ENCODE measurements around the gene MBD4.
"Not testable (repeated sequence)": the region's sequence is repeated elsewhere in the genome, so short reads cannot be mapped to it uniquely, and the experiment has no call there.

The MBD4 gene

DNA sequence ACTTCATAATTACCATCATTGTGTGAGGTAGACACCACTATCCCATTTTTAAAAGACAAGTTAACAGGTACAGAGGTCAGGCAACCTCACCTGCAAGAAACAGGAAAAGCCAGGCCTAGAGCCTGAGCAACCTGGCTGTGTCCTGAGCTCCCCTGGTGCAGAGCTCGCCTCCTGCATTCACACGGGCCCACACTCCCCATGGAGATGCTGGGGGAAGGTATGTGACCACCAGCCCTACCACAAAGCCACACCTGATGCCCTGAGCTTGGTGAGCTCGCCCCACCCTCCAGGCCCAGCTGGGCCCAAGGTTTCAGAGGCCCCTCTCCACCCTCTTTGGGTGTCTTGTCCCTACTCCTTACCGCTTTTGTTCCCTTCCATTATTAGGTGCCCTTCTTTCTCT is 10.1 kb downstream of the MBD4 start:
- no peak for DNase-seq (ENCODE audit: low spot score)

DNA sequence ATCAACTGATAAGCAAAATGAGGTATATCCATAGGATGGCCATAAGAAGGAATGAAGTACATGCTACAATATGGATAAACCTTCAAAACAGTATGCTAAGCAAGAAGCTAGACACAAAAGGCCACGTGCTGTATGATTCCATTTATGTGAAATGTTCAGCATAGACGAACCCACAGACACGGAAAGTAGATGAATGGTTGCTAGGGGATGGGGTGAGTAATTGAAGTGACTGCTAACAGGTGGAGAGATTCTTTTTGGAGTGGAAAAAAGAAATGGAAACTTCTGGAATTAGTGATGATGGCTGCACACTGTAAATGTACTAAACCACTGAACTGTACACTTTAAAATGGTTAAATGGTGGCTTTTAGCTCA is 10.7 kb downstream of the MBD4 start:
- DNase-seq (ENCODE audit: low spot score), result no peak

- DNase-seq (ENCODE audit: low spot score), result peak; percentile 96
These were observed 11.2 kb downstream of the MBD4 start, which contains the start of gene EFCAB12 for GRCh38 chr3:129428376-129429079. EFCAB12 (minus strand) TSS chr3:129428636; CDS start chr3:129428488, 148 bp downstream.

DNA sequence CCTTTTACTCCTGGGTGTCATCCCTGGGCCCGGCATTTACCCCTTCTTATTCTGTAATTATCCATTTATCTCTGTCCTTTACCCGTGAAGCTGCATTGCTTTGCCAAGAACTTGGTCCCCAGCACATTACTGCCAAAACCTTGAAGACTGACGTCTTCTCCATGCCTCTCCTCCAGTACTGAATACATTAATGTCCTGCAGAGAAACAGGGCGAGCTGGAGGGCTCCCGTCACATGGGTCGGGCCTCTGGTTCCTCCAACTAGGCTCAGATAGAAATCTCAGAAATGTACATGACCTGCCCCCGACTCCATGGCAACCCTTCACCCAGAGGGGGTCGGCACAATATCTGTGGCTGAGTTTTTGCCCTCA is 11.8 kb downstream of the MBD4 start:
- DNase-seq (ENCODE audit: low spot score), result no peak

GRCh38 chr3:129425619-129426018 is 14.1 kb downstream of the MBD4 start:
- DNase-seq (ENCODE audit: low spot score), result no peak

DNA sequence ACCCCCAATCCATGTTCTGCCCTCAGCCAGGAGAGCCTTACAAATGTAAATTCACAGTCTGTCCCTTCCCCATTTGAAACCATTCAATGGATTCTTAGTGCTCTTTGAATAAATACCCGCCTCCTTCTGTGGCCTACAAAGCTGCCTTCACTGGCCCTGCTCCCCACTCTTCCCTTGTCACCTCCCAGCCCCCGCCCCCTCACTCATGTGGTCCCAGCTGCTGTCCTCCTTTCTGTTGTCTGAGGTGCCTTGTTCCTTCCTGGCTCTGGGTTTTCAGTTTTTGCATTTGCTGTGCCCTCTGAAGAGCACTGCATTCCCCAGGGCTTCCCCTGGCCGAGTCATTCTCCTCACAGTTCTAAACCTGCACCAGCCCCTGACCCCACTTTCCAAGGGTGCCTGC is 14.5 kb downstream of the MBD4 start:
- no peak for DNase-seq (ENCODE audit: low spot score)

GRCh38 chr3:129424185-129424841 is 15.4 kb downstream of the MBD4 start:
- DNase-seq (ENCODE audit: low spot score), result no peak

GRCh38 chr3:129422897-129423296 is 16.9 kb downstream of the MBD4 start:
- DNase-seq (ENCODE audit: low spot score), result no peak

- DNase-seq (ENCODE audit: low spot score), result no peak
These were observed 17.6 kb downstream of the MBD4 start for GRCh38 chr3:129421988-129422745.

GRCh38 chr3:129421236-129421883 is 18.4 kb downstream of the MBD4 start:
- no peak for DNase-seq (ENCODE audit: low spot score)

DNA sequence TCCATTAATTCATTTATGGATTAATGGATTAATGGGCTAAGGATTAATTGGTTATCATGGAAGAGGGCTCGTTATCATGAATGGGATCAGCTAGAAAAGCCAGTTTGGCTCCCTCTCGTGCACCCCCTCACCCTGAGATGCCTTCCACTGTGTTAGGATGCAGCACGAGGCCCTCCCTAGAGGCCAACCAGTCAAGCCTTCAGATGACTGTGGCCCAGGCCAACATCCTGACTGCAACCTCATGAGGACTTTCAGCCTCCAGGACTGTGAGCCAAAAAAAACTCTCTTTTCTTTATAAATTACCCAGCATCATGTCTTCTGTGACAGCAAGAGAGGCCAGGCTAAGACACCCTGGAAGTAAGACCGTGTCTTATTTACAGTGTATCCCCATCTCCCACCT is 20.3 kb downstream of the MBD4 start:
- DNase-seq (ENCODE audit: low spot score), result no peak

- no peak for DNase-seq (ENCODE audit: low spot score)
These were observed 21.4 kb downstream of the MBD4 start for GRCh38 chr3:129418041-129418973.

- DNase-seq (ENCODE audit: low spot score), result no peak
These were observed 22.4 kb downstream of the MBD4 start for GRCh38 chr3:129417326-129417725.

DNA sequence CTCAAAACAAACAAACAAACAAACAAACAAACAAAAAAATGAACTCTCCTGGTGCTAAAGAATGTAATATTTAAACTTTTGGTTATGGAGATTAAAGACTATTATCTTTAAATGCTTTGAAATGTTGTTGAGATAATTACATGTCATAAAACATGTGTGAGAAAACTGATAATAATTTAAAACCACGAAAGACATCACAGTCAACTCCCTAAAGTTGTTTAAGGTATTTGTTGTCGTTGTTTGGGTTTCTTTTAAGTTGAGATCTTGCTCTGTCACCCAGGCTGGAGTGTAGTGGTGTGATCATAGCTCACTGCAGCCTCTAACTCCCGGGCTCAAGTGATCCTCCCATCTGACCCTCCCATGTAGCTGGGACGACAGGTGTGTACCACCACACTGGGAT is 23.3 kb downstream of the MBD4 start:
- no peak for DNase-seq (ENCODE audit: low spot score)

- no peak for DNase-seq (ENCODE audit: low spot score)
These were observed 23.9 kb downstream of the MBD4 start for GRCh38 chr3:129415830-129416229.

- DNase-seq (ENCODE audit: low spot score), result no peak
These were observed 24.4 kb downstream of the MBD4 start for GRCh38 chr3:129415378-129415777.

DNA sequence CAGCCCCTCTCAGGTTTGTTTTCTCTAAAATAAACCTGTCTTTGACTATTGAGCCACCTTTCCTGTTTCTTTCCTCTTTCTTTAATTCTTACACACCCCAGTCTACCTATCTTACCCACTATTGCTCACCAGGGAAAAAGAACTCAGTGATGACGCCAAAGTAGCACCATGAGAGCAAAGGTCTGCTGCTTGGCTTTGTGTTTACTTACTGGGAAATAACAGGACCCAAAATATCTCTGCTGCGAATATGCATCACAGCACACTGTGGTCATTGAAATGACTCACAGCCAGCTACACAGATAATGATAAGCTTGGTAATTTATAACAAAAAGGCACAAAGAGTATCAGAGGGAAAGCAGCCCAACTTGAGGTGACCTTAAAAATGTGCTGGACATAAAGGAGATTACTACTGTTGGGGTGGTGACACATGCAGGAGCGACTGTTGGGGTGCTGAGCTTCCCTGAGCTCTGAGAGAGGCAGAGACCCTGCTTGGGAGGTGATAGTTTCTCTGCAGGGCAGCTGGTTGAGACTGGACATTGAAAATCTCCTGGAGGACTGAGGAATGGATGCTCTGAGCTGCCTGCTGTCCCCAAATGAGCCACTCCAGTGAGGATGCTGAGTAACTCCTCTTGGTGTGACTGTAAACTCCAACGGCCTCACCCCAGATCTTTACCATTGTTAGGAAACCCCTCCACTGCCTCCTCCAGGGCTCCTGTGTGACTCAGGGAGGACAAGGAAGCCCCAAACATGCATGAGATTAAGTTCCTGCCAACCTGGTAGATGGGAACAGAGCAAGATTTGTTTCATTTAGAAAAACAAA is 25.9 kb downstream of the MBD4 start:
- DNase-seq (ENCODE audit: low spot score), result peak; percentile 68

GRCh38 chr3:129413238-129413637 is 26.5 kb downstream of the MBD4 start:
- DNase-seq (ENCODE audit: low spot score), result not testable (repeated sequence)

DNA sequence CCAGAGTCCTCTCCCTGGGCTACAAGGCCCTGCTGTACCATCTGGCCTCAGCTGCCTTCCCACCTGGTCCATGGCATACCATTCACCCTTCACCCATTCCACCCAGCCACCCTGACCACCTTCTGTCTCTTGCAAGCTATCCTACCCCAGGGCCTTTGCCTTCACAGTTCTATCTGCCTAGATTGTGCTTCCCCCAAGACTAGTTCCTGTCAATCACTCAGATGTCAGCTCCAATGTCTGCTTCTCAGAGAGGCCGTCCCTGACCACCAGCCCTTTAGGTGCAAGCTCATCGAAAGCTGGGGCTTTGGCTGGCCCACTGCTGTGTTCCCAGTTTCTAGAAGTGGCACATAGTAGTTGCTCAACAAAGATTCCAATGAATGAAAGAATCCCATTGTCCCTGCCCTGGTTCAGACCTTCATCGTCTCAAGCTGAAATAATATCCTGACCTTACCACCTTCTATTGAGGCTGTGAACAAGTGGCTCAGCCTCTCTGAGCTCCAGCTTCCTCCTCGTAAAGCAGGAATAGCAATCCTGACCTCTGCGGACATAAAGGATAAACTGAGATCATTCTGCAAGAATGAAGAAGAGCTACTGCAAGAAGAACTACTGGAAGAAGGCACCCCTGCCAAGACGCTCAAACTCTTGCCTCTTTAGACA is 27.1 kb downstream of the MBD4 start:
- DNase-seq (ENCODE audit: low spot score), result no peak

- DNase-seq (ENCODE audit: low spot score), result no peak
These were observed 28.8 kb downstream of the MBD4 start for GRCh38 chr3:129410971-129411370.

All from COLO829 (cell line).